ENCODE data around the gene TMEM8B.

Gene TMEM8B

GRCh38 chr9:35831040-35831439 lies 2.0 kb downstream of the TMEM8B start:
- no peak overlapping the region for H3K4me3 ChIP-seq (replicated peaks in 1 of 2; ENCODE audit: low read depth in 2 of 2, low read length in 2 of 2)
- no peak for DNase-seq (ENCODE audit: low read depth in 2 of 2)
- TF ChIP-seq CTCF (IDR thresholded peaks at IDR 0.05; ENCODE audit: low read depth, low read length): no peak

- H3K4me3 ChIP-seq (replicated peaks in 1 of 2; ENCODE audit: low read depth in 2 of 2, low read length in 2 of 2): no peak overlapping the region
- DNase-seq (ENCODE audit: low read depth in 2 of 2): no peak
- TF ChIP-seq CTCF (IDR thresholded peaks at IDR 0.05; ENCODE audit: low read depth, low read length): no peak
Measured at GRCh38 chr9:35832814-35833213, 3.8 kb downstream of the TMEM8B start.

GRCh38 chr9:35834260-35835215 lies 5.5 kb downstream of the TMEM8B start:
- no peak for TF ChIP-seq CTCF (IDR thresholded peaks at IDR 0.05; ENCODE audit: low read depth, low read length)
- DNase-seq (ENCODE audit: low read depth in 2 of 2): no peak
- no peak overlapping the region for H3K4me3 ChIP-seq (replicated peaks in 1 of 2; ENCODE audit: low read depth in 2 of 2, low read length in 2 of 2)

GRCh38 chr9:35835216-35835632 lies 6.2 kb downstream of the TMEM8B start:
- DNase-seq (ENCODE audit: low read depth in 2 of 2): no peak
- TF ChIP-seq CTCF (IDR thresholded peaks at IDR 0.05; ENCODE audit: low read depth, low read length): peak; percentile 28
- no peak overlapping the region for H3K4me3 ChIP-seq (replicated peaks in 1 of 2; ENCODE audit: low read depth in 2 of 2, low read length in 2 of 2)

GRCh38 chr9:35835766-35836165 lies 6.7 kb downstream of the TMEM8B start:
- TF ChIP-seq CTCF (IDR thresholded peaks at IDR 0.05; ENCODE audit: low read depth, low read length): no peak
- H3K4me3 ChIP-seq (replicated peaks in 1 of 2; ENCODE audit: low read depth in 2 of 2, low read length in 2 of 2): no peak overlapping the region
- DNase-seq (ENCODE audit: low read depth in 2 of 2): no peak

- no peak overlapping the region for H3K4me3 ChIP-seq (replicated peaks in 1 of 2; ENCODE audit: low read depth in 2 of 2, low read length in 2 of 2)
- no peak for TF ChIP-seq CTCF (IDR thresholded peaks at IDR 0.05; ENCODE audit: low read depth, low read length)
- DNase-seq (ENCODE audit: low read depth in 2 of 2): no peak
Measured at GRCh38 chr9:35836595-35836994, 7.6 kb downstream of the TMEM8B start.
